MCF 10A (cell line): ENCODE results near the gene PTBP1. TPM values are rescaled to one million over a fixed set of nuclear protein-coding genes. Genes with fewer than 3 reads are reported as not detected.

Experiments
- BruUV-seq: library from RNA; stranded (reverse); fragments of 400-500 nt; replicated peaks from 2 replicates; lab custom pipeline; 2021; lab: Mats Ljungman, UMichigan
- CTCF ChIA-PET: fragments of 300-600 bp; sonication (Branson Sonifier 250); formaldehyde crosslinking; extraction: SDS; loops from one replicate; lab custom pipeline; 2021; ENCODE audit warnings: antibody characterized with exemption, inconsistent platforms; lab: Yijun Ruan, JAX
- POLR2A ChIA-PET: fragments of 300-600, 350-650 bp; sonication (Branson Sonifier 250); formaldehyde crosslinking; extraction: SDS; loops from one replicate; lab custom pipeline; 2020; ENCODE audit warnings: antibody characterized with exemption, inconsistent platforms; lab: Yijun Ruan, JAX
- DNase-seq: peaks from one replicate; pipeline ENCODE4 v3.0.0-alpha.2; 2018; ENCODE audit not compliant: unreplicated experiment
- H3K27ac Mint-ChIP-seq: one replicate; pipeline ENCODE4 v1.8.0; 2022; ENCODE audit warnings: mild to moderate bottlenecking, low read depth, mixed read lengths; ENCODE audit not compliant: unreplicated experiment
- H3K27me3 Mint-ChIP-seq: one replicate; pipeline ENCODE4 v1.8.0; 2022; ENCODE audit warnings: mixed read lengths; ENCODE audit not compliant: insufficient read depth, unreplicated experiment
- H3K36me3 Mint-ChIP-seq: one replicate; pipeline ENCODE4 v1.8.0; 2022; ENCODE audit warnings: mild to moderate bottlenecking, moderate library complexity, mixed read lengths; ENCODE audit not compliant: insufficient read depth, unreplicated experiment
- H3K4me1 Mint-ChIP-seq: one replicate; pipeline ENCODE4 v1.8.0; 2022; ENCODE audit warnings: mixed read lengths; ENCODE audit not compliant: insufficient read depth, unreplicated experiment
- H3K4me3 Mint-ChIP-seq: one replicate; pipeline ENCODE4 v1.8.0; 2022; ENCODE audit warnings: mild to moderate bottlenecking, moderate library complexity, mixed read lengths; ENCODE audit not compliant: unreplicated experiment
- H3K9me3 Mint-ChIP-seq: one replicate; pipeline ENCODE4 v1.8.0; 2022; ENCODE audit warnings: mixed read lengths; ENCODE audit not compliant: unreplicated experiment
- intact Hi-C: fragments of 100-400 bp; cut with micrococcal nuclease; formaldehyde crosslinking; loops from 2 replicates; pipeline ENCODE4 v1.14.1; 2022
- total RNA-seq: library from RNA; stranded (reverse); gene quantifications from 2 replicates; pipeline ENCODE4 v1.2.3, GENCODE V29; 2022
- TF ChIP-seq, protein P1 (sequence below): fragments of 200-600 bp; IDR thresholded peaks from one replicate; pipeline ENCODE4 v1.8.0; 2022; ENCODE audit warnings: antibody characterized with exemption, mild to moderate bottlenecking; ENCODE audit not compliant: unreplicated experiment

Gene PTBP1
- total RNA-seq, 1 experiment from 2014 or later, result 431 TPM

DNA sequence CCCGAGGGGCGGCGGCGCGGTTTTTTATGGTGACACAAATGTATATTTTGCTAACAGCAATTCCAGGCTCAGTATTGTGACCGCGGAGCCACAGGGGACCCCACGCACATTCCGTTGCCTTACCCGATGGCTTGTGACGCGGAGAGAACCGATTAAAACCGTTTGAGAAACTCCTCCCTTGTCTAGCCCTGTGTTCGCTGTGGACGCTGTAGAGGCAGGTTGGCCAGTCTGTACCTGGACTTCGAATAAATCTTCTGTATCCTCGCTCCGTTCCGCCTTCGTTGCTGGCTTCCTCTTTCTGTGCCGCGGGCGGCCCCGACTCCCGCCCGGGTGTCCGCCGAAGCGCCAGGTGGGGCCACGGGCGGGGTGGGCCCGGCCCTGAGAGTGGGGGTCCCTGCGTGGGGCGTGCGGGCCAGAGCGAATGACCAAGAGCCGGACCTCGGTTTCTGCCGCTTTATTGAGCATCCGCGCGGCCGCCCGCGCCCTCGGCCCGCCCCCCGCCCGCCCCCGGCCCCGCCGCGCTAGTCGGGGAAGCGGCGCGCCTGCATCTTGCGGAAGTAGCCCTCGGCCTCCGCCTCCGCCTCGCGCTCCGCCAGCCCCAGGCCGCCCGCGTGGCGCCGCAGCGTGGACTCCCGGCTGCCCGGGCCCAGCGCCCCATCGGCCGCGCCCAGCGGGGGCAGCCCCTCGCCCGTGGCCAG, 14.9 kb downstream of the PTBP1 start:
- TF ChIP-seq, protein P1, sequence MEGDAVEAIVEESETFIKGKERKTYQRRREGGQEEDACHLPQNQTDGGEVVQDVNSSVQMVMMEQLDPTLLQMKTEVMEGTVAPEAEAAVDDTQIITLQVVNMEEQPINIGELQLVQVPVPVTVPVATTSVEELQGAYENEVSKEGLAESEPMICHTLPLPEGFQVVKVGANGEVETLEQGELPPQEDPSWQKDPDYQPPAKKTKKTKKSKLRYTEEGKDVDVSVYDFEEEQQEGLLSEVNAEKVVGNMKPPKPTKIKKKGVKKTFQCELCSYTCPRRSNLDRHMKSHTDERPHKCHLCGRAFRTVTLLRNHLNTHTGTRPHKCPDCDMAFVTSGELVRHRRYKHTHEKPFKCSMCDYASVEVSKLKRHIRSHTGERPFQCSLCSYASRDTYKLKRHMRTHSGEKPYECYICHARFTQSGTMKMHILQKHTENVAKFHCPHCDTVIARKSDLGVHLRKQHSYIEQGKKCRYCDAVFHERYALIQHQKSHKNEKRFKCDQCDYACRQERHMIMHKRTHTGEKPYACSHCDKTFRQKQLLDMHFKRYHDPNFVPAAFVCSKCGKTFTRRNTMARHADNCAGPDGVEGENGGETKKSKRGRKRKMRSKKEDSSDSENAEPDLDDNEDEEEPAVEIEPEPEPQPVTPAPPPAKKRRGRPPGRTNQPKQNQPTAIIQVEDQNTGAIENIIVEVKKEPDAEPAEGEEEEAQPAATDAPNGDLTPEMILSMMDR, result no peak
- H3K4me1 Mint-ChIP-seq, result peaks cover 12% of the 10 kb centered on the region
- no peak for DNase-seq
- ChIA-PET CTCF (no interaction called here), POLR2A (no interaction called here)
- no peak overlapping the region for H3K27ac Mint-ChIP-seq
- H3K36me3 Mint-ChIP-seq, result peaks cover 75% of the 10 kb centered on the region
- no peak overlapping the region for H3K4me3 Mint-ChIP-seq
- peaks cover 9% of the 10 kb centered on the region for H3K9me3 Mint-ChIP-seq
- intact Hi-C loops, result no loop called here
- BruUV-seq, result no TSS peak
- no peaks in the 10 kb centered on the region for H3K27me3 Mint-ChIP-seq

DNA sequence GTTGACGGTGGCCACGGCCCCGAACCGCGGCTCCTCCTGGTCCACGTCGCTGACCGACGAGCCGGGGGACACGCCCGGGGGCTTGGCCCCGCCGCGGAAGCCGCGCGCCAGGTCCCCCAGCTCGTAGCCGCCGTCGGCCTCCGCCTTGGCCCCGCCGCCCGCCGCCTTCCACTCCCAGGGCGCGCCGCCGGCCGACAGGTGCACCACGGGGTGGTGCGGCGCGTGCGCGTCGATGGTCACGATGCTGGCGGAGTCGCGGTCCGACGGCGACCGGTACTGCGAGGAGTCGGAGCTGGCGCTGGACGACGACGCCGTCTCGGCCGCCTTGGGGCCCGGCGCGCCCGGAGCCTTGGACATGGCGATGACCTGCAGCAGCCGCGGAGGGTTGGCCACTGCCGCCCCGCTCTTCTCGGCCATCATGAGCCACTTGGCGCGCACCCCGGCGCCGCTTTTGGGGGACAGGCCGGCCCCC, 15.5 kb downstream of the PTBP1 start:
- no peak for DNase-seq
- Mint-ChIP-seq H3K36me3 (peaks cover 69% of the 10 kb centered on the region), H3K4me3 (no peak overlapping the region), H3K27me3 (no peaks in the 10 kb centered on the region), H3K9me3 (peaks cover 9% of the 10 kb centered on the region), H3K4me1 (peaks cover 12% of the 10 kb centered on the region), H3K27ac (no peak overlapping the region)
- BruUV-seq, result no TSS peak
- POLR2A ChIA-PET, result interaction anchor here (1.1 kb wide), 1 partner anchor 43 kb away, joined by 3 read pairs; no protein-coding TSS in a partner anchor
- TF ChIP-seq, protein P1, result no peak
- CTCF ChIA-PET, result no interaction called here
- intact Hi-C loops, result no loop called here

DNA sequence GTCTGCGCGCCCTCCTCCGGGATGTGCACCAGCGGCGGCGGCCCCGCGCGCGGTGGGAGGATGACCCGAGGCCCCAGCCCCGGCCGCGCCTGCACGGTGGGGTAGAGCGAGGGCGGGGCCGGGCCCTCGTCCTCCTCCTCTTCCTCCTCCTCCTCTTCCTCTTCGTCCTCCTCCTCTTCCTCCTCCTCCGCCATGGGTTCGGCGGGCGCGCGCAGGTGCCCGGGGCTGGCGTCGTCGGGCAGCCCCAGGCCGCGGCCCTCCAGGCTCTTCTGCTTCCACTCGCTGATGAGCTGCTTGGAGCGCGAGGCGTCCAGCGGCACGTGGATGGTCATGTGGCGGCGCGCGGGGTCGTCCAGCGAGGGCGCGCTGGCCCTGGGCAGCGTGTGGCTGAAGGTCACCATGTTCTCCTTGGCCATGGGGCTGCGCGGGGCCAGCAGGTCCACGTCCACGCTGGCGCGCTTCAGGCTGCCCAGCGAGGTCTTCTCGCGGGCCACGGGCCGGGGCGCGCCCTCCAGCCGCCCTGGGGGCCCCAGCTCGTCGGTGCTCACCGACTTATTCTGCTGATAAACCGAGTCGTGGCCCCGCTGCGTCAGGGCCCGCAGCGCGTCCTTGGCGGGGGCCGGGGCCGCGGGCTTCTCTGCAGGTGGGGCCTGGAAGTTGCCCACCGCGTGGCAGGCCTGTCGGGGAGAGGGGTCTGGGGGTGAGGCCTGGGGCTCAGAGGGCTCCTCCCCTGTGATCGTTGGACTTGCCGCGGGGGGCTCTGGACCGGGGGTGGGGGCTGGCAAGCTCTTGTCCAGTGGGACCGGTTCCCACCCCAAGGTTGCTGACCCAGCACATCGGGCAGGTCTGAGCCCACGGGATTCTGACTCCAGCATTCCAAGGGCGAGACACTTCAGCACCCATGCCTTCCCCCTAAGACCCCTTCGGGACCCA, 16.2 kb downstream of the PTBP1 start:
- Mint-ChIP-seq H3K4me3 (no peak overlapping the region), H3K27ac (no peak overlapping the region), H3K4me1 (peaks cover 12% of the 10 kb centered on the region)

More for the DNA sequence above, 16.2 kb downstream of the PTBP1 start:
- H3K36me3 Mint-ChIP-seq, result peaks cover 65% of the 10 kb centered on the region
- TF ChIP-seq, protein P1, result no peak
- ChIA-PET POLR2A (interaction anchor here (1.1 kb wide), 1 partner anchor 44 kb away, joined by 3 read pairs; no protein-coding TSS in a partner anchor), CTCF (no interaction called here)
- H3K27me3 Mint-ChIP-seq, result no peaks in the 10 kb centered on the region
- no TSS peak for BruUV-seq
- intact Hi-C loops, result no loop called here
- H3K9me3 Mint-ChIP-seq, result peaks cover 9% of the 10 kb centered on the region
- DNase-seq, result no peak
